K562 treated with DMSO at 1 percent for 24 hours (cell line): ENCODE data around the gene ZBED1. TPM values are rescaled to one million over a fixed set of nuclear protein-coding genes. Genes with fewer than 3 reads are reported as not detected.

Experiments used
- total RNA-seq: library from RNA; unstranded; fragments of 300-600 nt; gene quantifications from 2 replicates; pipeline ENCODE4 v1.2.3, GENCODE V29; 2022; ENCODE audit warnings: low read depth; ENCODE audit not compliant: insufficient read depth

Gene ZBED1
- 31.4 and 34.8 TPM in 2 replicates for total RNA-seq

GRCh38 chrX:2500803-2501558, at the start of gene ZBED1, which contains the start of gene DHRSX:
ZBED1 (minus strand) TSS chrX:2500976; CDS start chrX:2490719, 10,257 bp downstream.
DHRSX (minus strand) TSS chrX:2500976; CDS start chrX:2500925, 51 bp downstream.

Other genes with a start within 250 kb of the ZBED1 start
- gene DHRSX, start within 50 bp of the ZBED1 start, total RNA-seq, result 5.8 and 8.1 TPM in 2 replicates
- 67.2 and 76.8 TPM in 2 replicates for gene CD99, start 190.3 kb upstream of the ZBED1 start, total RNA-seq